ENCODE measurements around the gene NXPH3.

DNA sequence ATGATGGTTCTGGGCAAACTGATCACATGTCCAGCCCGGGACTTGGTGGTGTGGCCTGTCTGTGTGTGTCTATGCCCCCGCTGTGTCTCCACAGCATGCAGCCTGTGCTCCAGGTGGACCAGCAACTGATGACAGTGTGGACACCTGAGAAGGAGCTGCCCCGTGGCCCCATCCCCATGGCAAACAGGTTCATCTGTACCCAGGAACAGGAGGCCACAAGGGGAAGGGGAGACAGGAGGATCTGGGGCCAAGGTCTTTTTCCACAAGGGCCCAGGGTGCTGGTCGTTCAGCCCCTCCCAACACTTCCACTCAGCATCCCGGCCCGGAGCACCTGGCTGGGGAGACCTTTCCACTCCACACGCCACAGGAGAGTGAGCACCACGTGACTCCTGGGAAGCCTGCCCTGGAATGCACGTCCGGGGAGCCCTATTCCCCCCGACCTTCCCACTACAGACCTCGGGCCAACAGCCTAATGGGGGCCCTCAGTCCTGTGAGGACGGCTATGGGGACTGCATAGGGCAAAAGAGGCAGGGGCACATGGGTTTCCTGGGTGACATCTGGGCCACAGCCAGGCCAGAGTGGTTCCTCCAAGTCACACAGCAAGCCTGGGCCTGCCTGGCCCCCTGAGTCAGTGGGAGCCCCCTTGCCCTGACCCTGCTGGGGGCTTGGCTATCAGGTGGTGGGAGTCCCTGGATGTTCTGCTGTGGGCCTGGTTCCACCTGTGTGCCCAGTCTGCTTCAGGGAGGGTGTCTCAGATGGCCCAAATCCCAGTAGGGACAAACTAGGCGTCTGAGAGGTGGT, 20.8 kb upstream of the NXPH3 start:
- TF ChIP-seq CREM (IDR thresholded peaks at IDR 0.05; ENCODE audit: low read depth) (no peak), EP300 (IDR thresholded peaks at IDR 0.05; ENCODE audit: borderline replicate concordance in 1 of 2, control insufficient read depth in 1 of 2, low read depth in 2 of 2, low read length in 2 of 2) (no peak), ZBED1 (IDR thresholded peaks at IDR 0.05; ENCODE audit: borderline replicate concordance) (no peak), RAD21 (IDR thresholded peaks at IDR 0.05; ENCODE audit: insufficient read depth, low read depth, low read length) (no peak)
- TF ChIP-seq, protein P1, sequence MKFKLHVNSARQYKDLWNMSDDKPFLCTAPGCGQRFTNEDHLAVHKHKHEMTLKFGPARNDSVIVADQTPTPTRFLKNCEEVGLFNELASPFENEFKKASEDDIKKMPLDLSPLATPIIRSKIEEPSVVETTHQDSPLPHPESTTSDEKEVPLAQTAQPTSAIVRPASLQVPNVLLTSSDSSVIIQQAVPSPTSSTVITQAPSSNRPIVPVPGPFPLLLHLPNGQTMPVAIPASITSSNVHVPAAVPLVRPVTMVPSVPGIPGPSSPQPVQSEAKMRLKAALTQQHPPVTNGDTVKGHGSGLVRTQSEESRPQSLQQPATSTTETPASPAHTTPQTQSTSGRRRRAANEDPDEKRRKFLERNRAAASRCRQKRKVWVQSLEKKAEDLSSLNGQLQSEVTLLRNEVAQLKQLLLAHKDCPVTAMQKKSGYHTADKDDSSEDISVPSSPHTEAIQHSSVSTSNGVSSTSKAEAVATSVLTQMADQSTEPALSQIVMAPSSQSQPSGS (IDR thresholded peaks at IDR 0.05; ENCODE audit: low read length): no peak

All from GM12878 (cell line).